ENCODE results near the gene RIMKLB.

GRCh38 chr12:8817856-8818255 lies 120.1 kb downstream of the RIMKLB start:
- no peak for TF ChIP-seq CTCF (IDR thresholded peaks at IDR 0.05; ENCODE audit: insufficient read depth, low read length, poor library complexity, severe bottlenecking)
- no peak for TF ChIP-seq EZH2phosphoT487 (conservative IDR thresholded peaks at IDR 0.05; ENCODE audit: low read length)

All from SU-DHL-6 (cell line).